ENCODE measurements around the gene OSBPL9. TPM values are rescaled to one million over a fixed set of nuclear protein-coding genes. Genes with fewer than 3 reads are reported as not detected.

The OSBPL9 gene
- total and polyA plus RNA-seq, 10 of the 15 experiments (the other 5 are each of a cell fraction or from before 2014, with no cell fraction given) = 25.9 to 156 (median 108) TPM

GRCh38 chr1:51569284-51570062, 47.4 kb upstream of the OSBPL9 start (continued):
- TF ChIP-seq BCLAF1 (IDR thresholded peaks at IDR 0.05) (no peak), E4F1 (IDR thresholded peaks at IDR 0.05; ENCODE audit: borderline replicate concordance, partially characterized antibody) (no peak), MEF2A (IDR thresholded peaks at IDR 0.05; ENCODE audit: insufficient read depth, low read depth, low read length) (0 out of 2 replicates have a peak, but pooled peaks have one; percentile 8), SUPT20H (IDR thresholded peaks at IDR 0.05; ENCODE audit: borderline replicate concordance, control insufficient read depth, low read depth, low read length) (no peak), CBFB (IDR thresholded peaks at IDR 0.05; ENCODE audit: low read depth) (no peak; the same call in 1 of the 2 replicates), KAT2A (conservative IDR thresholded peaks at IDR 0.05; ENCODE audit: control insufficient read depth, low read depth, low read length) (no peak), EP300 (IDR thresholded peaks at IDR 0.05; ENCODE audit: borderline replicate concordance in 1 of 2, control insufficient read depth in 1 of 2, low read depth in 2 of 2, low read length in 2 of 2) (no peak), TCF7 (IDR thresholded peaks at IDR 0.05; ENCODE audit: borderline replicate concordance) (no peak), RAD21 (IDR thresholded peaks at IDR 0.05; ENCODE audit: insufficient read depth, low read depth, low read length) (peak; percentile 40), RB1 (IDR thresholded peaks at IDR 0.05; ENCODE audit: borderline replicate concordance) (no peak), ELK1 (IDR thresholded peaks at IDR 0.05; ENCODE audit: low read depth, low read length) (no peak), RUNX3 (IDR thresholded peaks at IDR 0.05; ENCODE audit: low read length) (peak; percentile 88), POU2F2 (IDR thresholded peaks at IDR 0.05; ENCODE audit: borderline replicate concordance, low read depth, low read length) (peak; percentile 68; the same call in 2 of the 3 replicates), NKRF (conservative IDR thresholded peaks at IDR 0.05) (no peak), YY1 (IDR thresholded peaks at IDR 0.05; ENCODE audit: low read depth, low read length) (peak; percentile 36; the same call in 1 of the 2 replicates), TBL1XR1 (IDR thresholded peaks at IDR 0.05; ENCODE audit: low read depth, low read length) (0 out of 2 replicates have a peak, but pooled peaks have one; percentile 3), NFXL1 (IDR thresholded peaks at IDR 0.05; ENCODE audit: borderline replicate concordance) (no peak), TARDBP (IDR thresholded peaks at IDR 0.05; ENCODE audit: borderline replicate concordance) (no peak), NR2F1 (conservative IDR thresholded peaks at IDR 0.05) (0 out of 2 replicates have a peak, but pooled peaks have one; percentile 7)
